Lower lobe of right lung (tissue), 2 donors: ENCODE measurements around the gene JAG2. TPM values are rescaled to one million over a fixed set of nuclear protein-coding genes. Genes with fewer than 3 reads are reported as not detected.
A peak's percentile ranks its signal among the peaks of the same experiment; 100 is the strongest.

ENCODE experiments used
- ATAC-seq, 2 donors: fragments of 200-7000 bp; cut with Tn5 transposase; one replicate each; pipeline ENCODE4 v1.9.1; 2020 to 2022; ENCODE audit warnings: mild to moderate bottlenecking in 2 of 2, moderate library complexity in 2 of 2
- DNase-seq: peaks from one replicate; pipeline ENCODE4 v3.0.0-alpha.2; 2020
- H3K27ac ChIP-seq: fragments of 200-600 bp; one replicate; pipeline ENCODE4 v1.8.0; 2022
- H3K27me3 ChIP-seq: fragments of 200-600 bp; one replicate; pipeline ENCODE4 v1.8.0; 2022; ENCODE audit warnings: low read depth
- H3K36me3 ChIP-seq: fragments of 200-600 bp; one replicate; pipeline ENCODE4 v1.8.0; 2022; ENCODE audit warnings: mild to moderate bottlenecking
- H3K4me1 ChIP-seq: fragments of 200-600 bp; one replicate; pipeline ENCODE4 v1.8.0; 2022
- H3K4me3 ChIP-seq: fragments of 200-600 bp; one replicate; pipeline ENCODE4 v1.8.0; 2022; ENCODE audit warnings: mild to moderate bottlenecking
- H3K9me3 ChIP-seq: fragments of 200-600 bp; one replicate; pipeline ENCODE4 v1.8.0; 2022
- intact Hi-C: fragments of 100-400 bp; cut with DNase I; formaldehyde crosslinking; loops from one replicate; pipeline ENCODE4 v1.11.0; 2022
- total RNA-seq: library from RNA; stranded (reverse); fragmentation: NEBNext Ultra II Directional; extraction: Animal tissue kit (Norgen Biotek cat#: 25700); gene quantifications from one replicate; pipeline ENCODE4 v1.2.1, GENCODE V29; 2021
- TF ChIP-seq, protein P1 (sequence below): fragments of 200-600 bp; IDR thresholded peaks from one replicate; pipeline ENCODE4 v1.8.0; 2022; ENCODE audit warnings: antibody characterized with exemption, mild to moderate bottlenecking
- donor health status: DM: no; HTN: yes; CAD: no; lungs with severe emphysema.

Gene JAG2
- total RNA-seq, 1 donor from 2014 or later: 29.2 TPM

DNA sequence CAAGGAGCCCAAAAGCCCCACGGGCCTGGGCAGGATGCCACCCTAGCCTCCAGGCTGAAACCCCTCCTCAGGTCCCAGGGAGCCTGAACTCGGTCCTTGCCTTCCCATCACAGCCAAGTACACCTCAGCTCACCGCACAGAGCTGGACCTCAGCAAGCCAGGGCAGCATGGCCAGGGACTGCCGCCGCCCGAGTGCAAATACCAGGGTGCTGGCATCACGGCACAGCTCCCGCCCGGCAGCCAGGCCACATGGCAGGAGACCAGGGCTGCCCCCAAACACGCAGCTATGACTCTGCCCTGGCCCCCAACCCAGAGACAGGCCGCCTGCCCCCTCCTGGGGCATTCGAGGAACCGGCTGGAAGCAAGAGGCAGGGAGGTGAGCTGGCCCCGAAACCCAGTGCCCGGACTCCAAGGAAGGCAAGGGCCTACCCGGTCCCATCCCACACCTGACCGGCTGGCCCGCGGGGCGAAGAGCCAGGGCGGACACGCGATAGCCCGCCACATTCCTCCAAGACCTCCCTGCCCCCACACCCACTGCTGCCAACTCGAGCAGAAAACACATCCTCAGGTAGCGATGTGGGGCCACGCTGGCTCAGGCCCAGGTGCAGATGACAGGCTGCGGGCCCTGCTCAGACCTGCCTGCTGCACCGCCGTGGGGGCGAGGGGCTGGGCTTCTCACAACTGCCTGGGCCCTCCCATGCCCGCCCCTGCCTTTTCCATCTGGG, 2.7 kb downstream of the JAG2 start:
- H3K9me3 ChIP-seq: no peaks in the 10 kb centered on the region
- no peak for ATAC-seq
- DNase-seq: no peak
- H3K27me3 ChIP-seq: peaks cover 30% of the 10 kb centered on the region
- no peak overlapping the region for H3K27ac ChIP-seq
- intact Hi-C loops: no loop called here
- no peak overlapping the region for H3K4me3 ChIP-seq
- peaks cover 40% of the 10 kb centered on the region for H3K4me1 ChIP-seq
- TF ChIP-seq, protein P1, sequence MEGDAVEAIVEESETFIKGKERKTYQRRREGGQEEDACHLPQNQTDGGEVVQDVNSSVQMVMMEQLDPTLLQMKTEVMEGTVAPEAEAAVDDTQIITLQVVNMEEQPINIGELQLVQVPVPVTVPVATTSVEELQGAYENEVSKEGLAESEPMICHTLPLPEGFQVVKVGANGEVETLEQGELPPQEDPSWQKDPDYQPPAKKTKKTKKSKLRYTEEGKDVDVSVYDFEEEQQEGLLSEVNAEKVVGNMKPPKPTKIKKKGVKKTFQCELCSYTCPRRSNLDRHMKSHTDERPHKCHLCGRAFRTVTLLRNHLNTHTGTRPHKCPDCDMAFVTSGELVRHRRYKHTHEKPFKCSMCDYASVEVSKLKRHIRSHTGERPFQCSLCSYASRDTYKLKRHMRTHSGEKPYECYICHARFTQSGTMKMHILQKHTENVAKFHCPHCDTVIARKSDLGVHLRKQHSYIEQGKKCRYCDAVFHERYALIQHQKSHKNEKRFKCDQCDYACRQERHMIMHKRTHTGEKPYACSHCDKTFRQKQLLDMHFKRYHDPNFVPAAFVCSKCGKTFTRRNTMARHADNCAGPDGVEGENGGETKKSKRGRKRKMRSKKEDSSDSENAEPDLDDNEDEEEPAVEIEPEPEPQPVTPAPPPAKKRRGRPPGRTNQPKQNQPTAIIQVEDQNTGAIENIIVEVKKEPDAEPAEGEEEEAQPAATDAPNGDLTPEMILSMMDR: no peak
- no peaks in the 10 kb centered on the region for H3K36me3 ChIP-seq

GRCh38 chr14:105165134-105165704, 3.4 kb downstream of the JAG2 start:
- Histone ChIP-seq H3K27ac (no peak overlapping the region), H3K4me3 (no peak overlapping the region), H3K27me3 (peaks cover 26% of the 10 kb centered on the region), H3K36me3 (no peaks in the 10 kb centered on the region), H3K4me1 (peaks cover 33% of the 10 kb centered on the region), H3K9me3 (no peaks in the 10 kb centered on the region)
- ATAC-seq: no peak
- intact Hi-C loops: no loop called here
- TF ChIP-seq, protein P1: no peak
- DNase-seq: no peak

DNA sequence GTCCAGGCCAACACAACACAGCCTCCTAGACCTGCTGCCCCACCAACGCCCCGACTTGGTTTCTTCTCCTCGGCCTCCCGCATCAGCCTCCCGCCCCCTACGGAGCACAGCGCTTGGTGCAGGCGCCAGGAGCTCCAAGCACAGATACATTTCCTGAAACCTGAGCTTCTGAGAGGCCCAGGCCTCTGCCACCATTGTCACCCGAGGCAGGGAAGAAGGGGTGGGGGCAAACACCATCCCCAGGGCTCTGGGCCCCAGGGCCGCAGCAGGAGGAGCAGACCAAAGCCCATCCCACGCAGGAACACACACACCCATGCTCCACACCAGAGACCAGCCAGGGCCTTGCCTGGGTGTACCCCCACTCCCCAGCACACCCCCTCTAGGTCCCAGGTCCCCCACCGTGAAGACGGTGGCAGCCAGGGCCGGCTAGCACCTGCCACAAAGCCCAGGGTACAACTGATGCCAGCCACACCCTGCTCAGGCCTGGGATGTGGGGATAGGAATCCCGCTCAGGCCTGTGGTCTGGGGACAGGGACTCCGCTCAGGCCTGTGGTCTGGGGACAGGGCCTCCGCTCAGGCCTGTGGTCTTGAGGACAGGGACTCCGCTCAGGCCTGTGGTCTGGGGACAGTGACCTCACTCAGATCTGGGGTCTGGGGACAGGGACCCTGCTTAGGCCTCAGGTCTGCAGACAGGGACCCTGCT, 5.4 kb downstream of the JAG2 start:
- Histone ChIP-seq H3K4me3 (no peak overlapping the region), H3K27ac (no peak overlapping the region), H3K27me3 (peaks cover 15% of the 10 kb centered on the region), H3K36me3 (no peaks in the 10 kb centered on the region), H3K9me3 (no peaks in the 10 kb centered on the region), H3K4me1 (peaks cover 21% of the 10 kb centered on the region)
- TF ChIP-seq, protein P1: no peak
- no peak for DNase-seq
- intact Hi-C loops: no loop called here
- no peak for ATAC-seq

- TF ChIP-seq, protein P1: no peak
- H3K27ac ChIP-seq: no peak overlapping the region
- peaks cover 12% of the 10 kb centered on the region for H3K27me3 ChIP-seq
- intact Hi-C loops: no loop called here
- no peak overlapping the region for H3K4me3 ChIP-seq
- H3K4me1 ChIP-seq: peaks cover 21% of the 10 kb centered on the region
- DNase-seq: no peak
- no peak for ATAC-seq
- no peaks in the 10 kb centered on the region for H3K36me3 ChIP-seq
- H3K9me3 ChIP-seq: no peaks in the 10 kb centered on the region
Measured at GRCh38 chr14:105162669-105162979, 6.0 kb downstream of the JAG2 start.

- no peaks in the 10 kb centered on the region for H3K9me3 ChIP-seq
- H3K4me1 ChIP-seq: peaks cover 21% of the 10 kb centered on the region
- DNase-seq (no peak), ATAC-seq (peak; percentile 52 to 59)
- TF ChIP-seq, protein P1: no peak
- no peak overlapping the region for H3K4me3 ChIP-seq
- H3K27me3 ChIP-seq: peaks cover 10% of the 10 kb centered on the region
- H3K36me3 ChIP-seq: no peaks in the 10 kb centered on the region
- intact Hi-C loops: no loop called here
- no peak overlapping the region for H3K27ac ChIP-seq
Measured at GRCh38 chr14:105161964-105162668, 6.5 kb downstream of the JAG2 start.
